ENCODE results near the gene NPTN.

NPTN gene

GRCh38 chr15:73633111-73633990 is at the start of gene NPTN:
TSS of gene NPTN (minus strand) at chr15:73633389. CDS start at chr15:73633215, 174 bp downstream.
- in situ Hi-C loops (cut with HindIII; ENCODE audit: low sequenced_read_pairs), result no loop called here
- H3K4me3 ChIP-seq (ENCODE audit: low read depth, low read length), result peak within 1 kb of the TSS; percentile 85
- peak; percentile 1 for TF ChIP-seq CTCF (IDR thresholded peaks at IDR 0.05; ENCODE audit: low read depth, low read length)
- peak; percentile 99 for DNase-seq (ENCODE audit: low read depth, low spot score)

GRCh38 chr15:73682600-73683090 is 49.5 kb upstream of the NPTN start:
- in situ Hi-C loops (cut with HindIII; ENCODE audit: low sequenced_read_pairs), result no loop called here
- DNase-seq (ENCODE audit: low read depth, low spot score), result no peak
- no peak overlapping the region for H3K4me3 ChIP-seq (ENCODE audit: low read depth, low read length)
- TF ChIP-seq CTCF (IDR thresholded peaks at IDR 0.05; ENCODE audit: low read depth, low read length), result no peak

- no peak overlapping the region for H3K4me3 ChIP-seq (ENCODE audit: low read depth, low read length)
- no peak for TF ChIP-seq CTCF (IDR thresholded peaks at IDR 0.05; ENCODE audit: low read depth, low read length)
- DNase-seq (ENCODE audit: low read depth, low spot score), result no peak
- in situ Hi-C loops (cut with HindIII; ENCODE audit: low sequenced_read_pairs), result no loop called here
These were observed 48.8 kb upstream of the NPTN start for GRCh38 chr15:73681856-73682599.

GRCh38 chr15:73681063-73681462 is 47.9 kb upstream of the NPTN start:
- DNase-seq (ENCODE audit: low read depth, low spot score), result no peak
- TF ChIP-seq CTCF (IDR thresholded peaks at IDR 0.05; ENCODE audit: low read depth, low read length), result no peak
- no peak overlapping the region for H3K4me3 ChIP-seq (ENCODE audit: low read depth, low read length)
- in situ Hi-C loops (cut with HindIII; ENCODE audit: low sequenced_read_pairs), result no loop called here

GRCh38 chr15:73680549-73680948 is 47.4 kb upstream of the NPTN start:
- no peak for DNase-seq (ENCODE audit: low read depth, low spot score)
- TF ChIP-seq CTCF (IDR thresholded peaks at IDR 0.05; ENCODE audit: low read depth, low read length), result no peak
- in situ Hi-C loops (cut with HindIII; ENCODE audit: low sequenced_read_pairs), result no loop called here
- no peak overlapping the region for H3K4me3 ChIP-seq (ENCODE audit: low read depth, low read length)

- H3K4me3 ChIP-seq (ENCODE audit: low read depth, low read length), result no peak overlapping the region
- in situ Hi-C loops (cut with HindIII; ENCODE audit: low sequenced_read_pairs), result no loop called here
- no peak for DNase-seq (ENCODE audit: low read depth, low spot score)
These were observed 46.8 kb upstream of the NPTN start for GRCh38 chr15:73679964-73680363.

More at GRCh38 chr15:73679964-73680363, 46.8 kb upstream of the NPTN start:
- no peak for TF ChIP-seq CTCF (IDR thresholded peaks at IDR 0.05; ENCODE audit: low read depth, low read length)
